HEK293 (cell line): ENCODE measurements around the gene TMX2.
"Not testable (repeated sequence)": the region's sequence is repeated elsewhere in the genome, so short reads cannot be mapped to it uniquely, and the experiment has no call there.

ENCODE experiments used
- MEIS1 ChIP-seq: sonication (generic); formaldehyde crosslinking; IDR thresholded peaks from 2 replicates; pipeline ENCODE4 v1.8.1; 2022; ENCODE audit warnings: missing genetic modification reagents, mild to moderate bottlenecking, borderline replicate concordance
- YY1 ChIP-seq: fragments of 450-650 bp; formaldehyde crosslinking; IDR thresholded peaks from 2 replicates; pipeline ENCODE4 v1.5.1; 2018; ENCODE audit warnings: missing biosample characterization, missing genetic modification characterization
- ZFP37 ChIP-seq: fragments of 450-650 bp; formaldehyde crosslinking; IDR thresholded peaks from 2 replicates; pipeline ENCODE4 v1.5.1; 2016; ENCODE audit warnings: missing biosample characterization, missing genetic modification characterization
- ZFP69B ChIP-seq: fragments of 450-650 bp; formaldehyde crosslinking; IDR thresholded peaks from 2 replicates; pipeline ENCODE4 v1.5.1; 2016; ENCODE audit warnings: missing biosample characterization, missing genetic modification characterization
- ZNF112 ChIP-seq: fragments of 450-650 bp; formaldehyde crosslinking; IDR thresholded peaks from 2 replicates; pipeline ENCODE4 v1.5.0; 2017; ENCODE audit warnings: missing biosample characterization, missing genetic modification characterization
- ZNF157 ChIP-seq: fragments of 450-650 bp; formaldehyde crosslinking; IDR thresholded peaks from 2 replicates; pipeline ENCODE4 v1.5.1; 2016; ENCODE audit warnings: missing biosample characterization, missing genetic modification characterization
- ZNF24 ChIP-seq: fragments of 450-650 bp; formaldehyde crosslinking; IDR thresholded peaks from 2 replicates; pipeline ENCODE4 v1.5.1; 2016; ENCODE audit warnings: missing biosample characterization, missing genetic modification characterization
- ZNF544 ChIP-seq: fragments of 450-650 bp; formaldehyde crosslinking; IDR thresholded peaks from 2 replicates; pipeline ENCODE4 v1.5.0; 2017; ENCODE audit warnings: missing biosample characterization, missing genetic modification characterization
- ZNF830 ChIP-seq: fragments of 450-650 bp; IDR thresholded peaks from 2 replicates; pipeline ENCODE4 v1.5.0; 2018; ENCODE audit warnings: missing biosample characterization, missing genetic modification characterization, low read depth, mild to moderate bottlenecking, moderate library complexity
- ZSCAN23 ChIP-seq: fragments of 450-650 bp; formaldehyde crosslinking; IDR thresholded peaks from 2 replicates; pipeline ENCODE4 v1.5.1; 2016; ENCODE audit warnings: missing biosample characterization, missing genetic modification characterization
- TF ChIP-seq, protein P1 (sequence below): fragments of 450-650 bp; formaldehyde crosslinking; IDR thresholded peaks from 2 replicates; pipeline ENCODE4 v1.5.1; 2016; ENCODE audit warnings: missing biosample characterization, missing genetic modification characterization
- TF ChIP-seq, protein P2 (sequence below): fragments of 450-650 bp; formaldehyde crosslinking; IDR thresholded peaks from 2 replicates; pipeline ENCODE4 v1.5.1; 2016; ENCODE audit warnings: missing biosample characterization, missing genetic modification characterization
- TF ChIP-seq, protein P3 (sequence below): fragments of 450-650 bp; IDR thresholded peaks from 2 replicates; pipeline ENCODE4 v1.5.1; 2018; ENCODE audit warnings: missing biosample characterization, missing genetic modification characterization
- TF ChIP-seq, protein P4 (sequence below): sonication (generic); formaldehyde crosslinking; IDR thresholded peaks from 2 replicates; pipeline ENCODE4 v1.8.1; 2022; ENCODE audit warnings: mild to moderate bottlenecking, moderate library complexity, missing genetic modification reagents

DNA sequence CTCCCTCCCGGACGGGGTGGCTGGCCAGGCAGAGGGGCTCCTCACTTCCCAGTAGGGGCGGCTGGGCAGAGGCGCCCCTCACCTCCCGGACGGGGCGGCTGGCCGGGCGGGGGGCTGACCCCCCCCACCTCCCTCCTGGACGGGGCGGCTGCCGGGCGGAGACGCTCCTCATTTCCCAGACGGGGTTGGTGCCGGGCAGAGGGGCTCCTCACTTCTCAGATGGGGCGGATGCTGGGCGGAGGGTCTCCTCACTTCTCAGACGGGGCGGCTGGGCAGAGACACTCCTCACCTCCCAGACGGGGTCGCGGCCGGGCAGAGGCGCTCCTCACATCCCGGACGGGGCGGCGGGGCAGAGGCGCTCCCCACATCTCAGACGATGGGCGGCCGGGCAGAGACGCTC lies 4.3 kb downstream of the TMX2 start:
- TF ChIP-seq, protein P1, sequence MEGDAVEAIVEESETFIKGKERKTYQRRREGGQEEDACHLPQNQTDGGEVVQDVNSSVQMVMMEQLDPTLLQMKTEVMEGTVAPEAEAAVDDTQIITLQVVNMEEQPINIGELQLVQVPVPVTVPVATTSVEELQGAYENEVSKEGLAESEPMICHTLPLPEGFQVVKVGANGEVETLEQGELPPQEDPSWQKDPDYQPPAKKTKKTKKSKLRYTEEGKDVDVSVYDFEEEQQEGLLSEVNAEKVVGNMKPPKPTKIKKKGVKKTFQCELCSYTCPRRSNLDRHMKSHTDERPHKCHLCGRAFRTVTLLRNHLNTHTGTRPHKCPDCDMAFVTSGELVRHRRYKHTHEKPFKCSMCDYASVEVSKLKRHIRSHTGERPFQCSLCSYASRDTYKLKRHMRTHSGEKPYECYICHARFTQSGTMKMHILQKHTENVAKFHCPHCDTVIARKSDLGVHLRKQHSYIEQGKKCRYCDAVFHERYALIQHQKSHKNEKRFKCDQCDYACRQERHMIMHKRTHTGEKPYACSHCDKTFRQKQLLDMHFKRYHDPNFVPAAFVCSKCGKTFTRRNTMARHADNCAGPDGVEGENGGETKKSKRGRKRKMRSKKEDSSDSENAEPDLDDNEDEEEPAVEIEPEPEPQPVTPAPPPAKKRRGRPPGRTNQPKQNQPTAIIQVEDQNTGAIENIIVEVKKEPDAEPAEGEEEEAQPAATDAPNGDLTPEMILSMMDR (tag by site-specific recombination), result not testable (repeated sequence)
- TF ChIP-seq, protein P2, sequence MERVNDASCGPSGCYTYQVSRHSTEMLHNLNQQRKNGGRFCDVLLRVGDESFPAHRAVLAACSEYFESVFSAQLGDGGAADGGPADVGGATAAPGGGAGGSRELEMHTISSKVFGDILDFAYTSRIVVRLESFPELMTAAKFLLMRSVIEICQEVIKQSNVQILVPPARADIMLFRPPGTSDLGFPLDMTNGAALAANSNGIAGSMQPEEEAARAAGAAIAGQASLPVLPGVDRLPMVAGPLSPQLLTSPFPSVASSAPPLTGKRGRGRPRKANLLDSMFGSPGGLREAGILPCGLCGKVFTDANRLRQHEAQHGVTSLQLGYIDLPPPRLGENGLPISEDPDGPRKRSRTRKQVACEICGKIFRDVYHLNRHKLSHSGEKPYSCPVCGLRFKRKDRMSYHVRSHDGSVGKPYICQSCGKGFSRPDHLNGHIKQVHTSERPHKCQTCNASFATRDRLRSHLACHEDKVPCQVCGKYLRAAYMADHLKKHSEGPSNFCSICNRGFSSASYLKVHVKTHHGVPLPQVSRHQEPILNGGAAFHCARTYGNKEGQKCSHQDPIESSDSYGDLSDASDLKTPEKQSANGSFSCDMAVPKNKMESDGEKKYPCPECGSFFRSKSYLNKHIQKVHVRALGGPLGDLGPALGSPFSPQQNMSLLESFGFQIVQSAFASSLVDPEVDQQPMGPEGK, result not testable (repeated sequence)
- TF ChIP-seq ZNF24 (tag by site-specific recombination); YY1 (tag by site-specific recombination); ZFP69B; ZNF112; MEIS1 (CRISPR knock-in tag); ZNF830 (tag by site-specific recombination); ZSCAN23 (tag by site-specific recombination); ZFP37 (tag by site-specific recombination); ZNF157 (tag by site-specific recombination); ZNF544 (tag by site-specific recombination): not testable (repeated sequence)
- TF ChIP-seq, protein P3, sequence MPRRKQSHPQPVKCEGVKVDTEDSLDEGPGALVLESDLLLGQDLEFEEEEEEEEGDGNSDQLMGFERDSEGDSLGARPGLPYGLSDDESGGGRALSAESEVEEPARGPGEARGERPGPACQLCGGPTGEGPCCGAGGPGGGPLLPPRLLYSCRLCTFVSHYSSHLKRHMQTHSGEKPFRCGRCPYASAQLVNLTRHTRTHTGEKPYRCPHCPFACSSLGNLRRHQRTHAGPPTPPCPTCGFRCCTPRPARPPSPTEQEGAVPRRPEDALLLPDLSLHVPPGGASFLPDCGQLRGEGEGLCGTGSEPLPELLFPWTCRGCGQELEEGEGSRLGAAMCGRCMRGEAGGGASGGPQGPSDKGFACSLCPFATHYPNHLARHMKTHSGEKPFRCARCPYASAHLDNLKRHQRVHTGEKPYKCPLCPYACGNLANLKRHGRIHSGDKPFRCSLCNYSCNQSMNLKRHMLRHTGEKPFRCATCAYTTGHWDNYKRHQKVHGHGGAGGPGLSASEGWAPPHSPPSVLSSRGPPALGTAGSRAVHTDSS, result not testable (repeated sequence)
- TF ChIP-seq, protein P4, sequence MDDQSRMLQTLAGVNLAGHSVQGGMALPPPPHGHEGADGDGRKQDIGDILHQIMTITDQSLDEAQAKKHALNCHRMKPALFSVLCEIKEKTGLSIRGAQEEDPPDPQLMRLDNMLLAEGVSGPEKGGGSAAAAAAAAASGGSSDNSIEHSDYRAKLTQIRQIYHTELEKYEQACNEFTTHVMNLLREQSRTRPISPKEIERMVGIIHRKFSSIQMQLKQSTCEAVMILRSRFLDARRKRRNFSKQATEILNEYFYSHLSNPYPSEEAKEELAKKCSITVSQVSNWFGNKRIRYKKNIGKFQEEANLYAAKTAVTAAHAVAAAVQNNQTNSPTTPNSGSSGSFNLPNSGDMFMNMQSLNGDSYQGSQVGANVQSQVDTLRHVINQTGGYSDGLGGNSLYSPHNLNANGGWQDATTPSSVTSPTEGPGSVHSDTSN (CRISPR knock-in tag), result not testable (repeated sequence)
